Dermis blood vessel endothelial cell (primary cell): ENCODE results near the gene SPTAN1. TPM values are rescaled to one million over a fixed set of nuclear protein-coding genes. Genes with fewer than 3 reads are reported as not detected.
"Not testable (repeated sequence)": the region's sequence is repeated elsewhere in the genome, so short reads cannot be mapped to it uniquely, and the experiment has no call there.

ENCODE experiments used
- DNase-seq: peaks from one replicate; pipeline ENCODE4 v3.0.0; 2010
- total RNA-seq: library from RNA; depleted of rRNA; stranded (reverse); fragments of >200 nt; gene quantifications from 2 replicates; pipeline ENCODE4 v1.2.3, GENCODE V29; 2014

SPTAN1 gene
- 505 and 734 TPM in 2 replicates for total RNA-seq

DNA sequence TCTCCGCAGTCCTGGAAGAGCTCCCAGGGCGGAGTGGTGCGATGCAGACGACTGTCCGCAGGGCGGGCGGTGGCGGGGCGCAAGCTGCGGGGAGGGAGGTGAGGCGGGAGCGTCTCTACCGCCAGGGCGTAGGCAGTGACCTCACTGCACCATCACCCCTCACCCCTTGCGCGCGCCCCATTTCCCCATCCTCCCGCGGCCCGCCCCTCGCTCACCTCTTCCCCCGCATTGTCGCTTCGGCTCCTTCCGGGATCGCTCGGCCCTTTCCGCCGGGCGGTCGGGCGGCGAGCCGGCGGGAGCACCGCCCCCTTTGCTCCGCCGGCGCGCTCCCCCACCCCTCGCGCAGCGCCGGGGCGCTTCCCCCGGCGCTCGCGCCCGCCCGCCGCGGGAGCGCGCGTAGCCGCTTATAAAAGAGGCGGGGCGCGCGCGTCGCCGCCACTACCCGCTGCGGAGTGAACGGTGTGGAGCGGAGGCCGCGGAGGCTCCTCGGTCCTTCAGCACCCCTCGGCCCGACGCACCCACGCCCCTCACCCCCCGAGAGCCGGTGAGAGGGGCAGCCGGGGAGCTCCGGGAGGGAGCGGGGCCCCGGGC lies at the start of gene SPTAN1:
TSS of gene SPTAN1 (plus strand) at position 435 of the 591 bp plus-strand sequence. CDS start 14,154 bp downstream, outside the sequence.
- peak; percentile 90 for DNase-seq

DNA sequence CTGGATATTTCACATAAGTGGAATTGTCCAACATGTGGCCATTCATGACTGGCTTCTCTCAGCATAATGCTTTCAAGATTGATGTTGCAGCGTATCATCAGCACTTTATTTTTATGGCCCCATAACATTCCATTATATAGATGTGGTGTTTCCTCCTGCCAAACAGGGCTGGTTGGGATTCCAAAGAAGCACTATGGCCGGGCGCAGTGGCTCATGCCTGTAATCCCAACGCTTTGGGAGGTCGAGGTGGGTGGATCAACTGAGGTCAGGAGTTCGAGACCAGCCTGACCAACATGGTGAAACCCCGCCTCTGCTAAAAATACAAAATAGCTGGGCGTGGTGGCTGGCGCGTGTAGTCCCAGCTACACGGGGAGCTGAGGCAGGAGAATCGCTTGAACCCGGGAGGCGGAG lies 49.0 kb upstream of the SPTAN1 start:
- not testable (repeated sequence) for DNase-seq

DNA sequence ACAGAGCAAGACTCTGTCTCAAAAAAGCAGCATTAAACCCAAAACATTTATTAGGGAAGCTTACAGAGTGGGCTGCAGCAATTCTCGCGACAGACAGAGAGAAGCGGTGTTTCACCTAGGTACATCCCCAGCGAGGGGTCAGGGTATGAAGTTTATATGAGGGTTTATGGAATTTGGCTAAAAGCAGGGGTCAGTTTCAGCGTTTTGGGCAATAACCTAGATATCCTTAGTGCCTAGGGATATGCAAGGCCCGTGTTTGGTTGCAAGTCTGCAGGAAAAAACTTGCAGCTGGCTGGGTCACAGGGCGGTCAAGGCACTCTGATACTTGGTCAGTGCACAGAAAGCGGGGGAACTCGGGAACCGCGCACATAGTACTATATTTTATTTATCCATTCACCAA lies 48.5 kb upstream of the SPTAN1 start:
- peak; percentile 46 for DNase-seq

DNA sequence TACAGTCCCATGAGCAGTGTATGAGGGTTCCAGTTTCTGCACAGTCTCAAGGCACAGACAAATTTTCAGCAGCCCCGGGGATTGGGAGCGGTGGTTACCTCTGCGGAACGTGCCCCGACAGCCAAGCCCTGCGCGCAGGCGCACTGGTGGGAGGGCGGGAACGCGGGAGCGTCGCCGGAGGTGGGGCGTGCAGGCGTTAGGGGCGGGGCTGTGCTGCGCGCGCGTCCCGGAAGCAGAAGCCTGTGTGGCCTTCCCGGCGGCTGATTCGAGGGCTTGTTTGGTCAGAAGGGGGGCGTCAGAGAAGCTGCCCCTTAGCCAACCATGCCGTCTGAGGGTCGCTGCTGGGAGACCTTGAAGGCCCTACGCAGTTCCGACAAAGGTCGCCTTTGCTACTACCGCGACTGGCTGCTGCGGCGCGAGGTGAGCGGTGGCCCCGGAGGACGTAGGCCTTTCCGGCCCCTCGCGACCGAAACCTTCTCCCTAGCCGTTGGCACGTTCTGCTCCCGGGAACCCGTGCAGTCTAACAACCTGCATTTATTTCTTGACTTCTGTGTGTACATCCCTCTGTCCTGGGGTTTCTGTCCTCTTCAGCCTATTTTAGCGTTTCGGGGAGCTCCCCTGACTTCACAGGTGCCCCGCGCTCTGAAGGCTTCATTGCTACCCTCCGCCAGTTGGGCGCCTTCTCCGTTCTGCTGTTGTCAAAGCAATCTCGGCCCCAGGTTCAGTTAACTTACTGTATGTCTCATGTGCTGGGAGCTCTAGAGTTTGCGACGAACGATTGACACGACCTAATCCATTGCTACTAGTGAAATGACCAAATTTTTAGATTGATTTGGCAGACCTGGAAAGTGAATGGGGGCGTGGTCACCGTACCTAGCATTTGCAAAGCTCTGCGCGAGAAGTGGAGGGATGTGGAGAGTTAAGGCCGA lies 47.6 kb upstream of the SPTAN1 start, which contains the start of gene GLE1:
TSS of gene GLE1 (plus strand) at position 235 of the 929 bp plus-strand sequence. CDS start at position 322, 87 bp downstream.
- peak; percentile 96 for DNase-seq

DNA sequence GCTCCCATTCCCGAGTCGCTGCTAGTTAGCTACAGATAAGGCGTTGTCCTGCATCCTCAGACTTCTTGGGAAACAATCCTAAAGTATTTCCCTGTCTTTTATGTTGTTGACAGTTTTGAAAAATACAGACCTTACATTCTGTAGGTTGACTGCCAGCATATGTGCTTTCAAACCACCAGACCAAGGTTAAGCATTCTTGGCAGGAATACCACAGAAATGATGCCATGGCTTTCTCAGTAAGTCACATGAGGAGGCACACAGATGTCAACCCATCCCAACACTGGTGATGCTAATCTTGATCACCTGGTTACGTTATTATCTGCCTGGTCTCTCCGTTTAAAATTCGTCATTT lies 47.0 kb upstream of the SPTAN1 start:
- no peak for DNase-seq

DNA sequence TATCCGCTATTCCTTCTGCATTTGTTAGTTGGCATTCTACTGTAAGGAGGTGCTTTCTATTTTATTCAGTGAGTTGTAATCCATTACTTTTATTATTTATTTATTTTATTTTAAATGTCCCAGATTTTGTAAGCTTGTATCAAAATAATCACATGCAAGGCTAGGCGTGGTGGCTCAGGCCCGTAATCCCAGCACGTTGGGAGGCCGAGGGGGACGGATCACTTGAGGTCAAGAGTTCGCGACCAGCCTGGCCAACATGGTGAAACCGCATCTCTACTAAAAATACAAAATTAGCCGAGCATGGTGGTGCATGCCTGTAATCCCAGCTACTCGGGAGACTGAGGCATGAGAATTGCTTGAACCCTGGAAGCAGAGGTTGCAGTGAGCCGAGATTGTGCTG lies 46.5 kb upstream of the SPTAN1 start:
- not testable (repeated sequence) for DNase-seq

DNA sequence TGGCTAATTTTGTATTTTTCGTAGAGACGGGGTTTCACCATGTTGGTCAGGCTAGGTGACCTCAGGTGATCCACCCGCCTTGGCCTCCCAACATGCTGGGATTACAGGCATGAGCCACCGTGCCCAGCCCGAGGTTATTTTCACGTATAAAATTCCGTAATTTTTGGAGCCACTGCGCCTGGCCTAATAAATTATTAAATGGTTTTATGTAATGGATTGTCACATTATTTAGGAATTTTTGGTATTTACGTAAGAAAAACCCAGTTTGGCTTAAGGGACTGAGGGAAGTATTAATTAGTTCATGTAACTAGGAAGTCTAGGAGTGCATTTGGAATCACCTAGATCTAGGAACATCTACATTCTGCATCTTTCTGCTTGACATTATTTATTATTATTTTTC lies 39.6 kb upstream of the SPTAN1 start:
- DNase-seq = no peak

DNA sequence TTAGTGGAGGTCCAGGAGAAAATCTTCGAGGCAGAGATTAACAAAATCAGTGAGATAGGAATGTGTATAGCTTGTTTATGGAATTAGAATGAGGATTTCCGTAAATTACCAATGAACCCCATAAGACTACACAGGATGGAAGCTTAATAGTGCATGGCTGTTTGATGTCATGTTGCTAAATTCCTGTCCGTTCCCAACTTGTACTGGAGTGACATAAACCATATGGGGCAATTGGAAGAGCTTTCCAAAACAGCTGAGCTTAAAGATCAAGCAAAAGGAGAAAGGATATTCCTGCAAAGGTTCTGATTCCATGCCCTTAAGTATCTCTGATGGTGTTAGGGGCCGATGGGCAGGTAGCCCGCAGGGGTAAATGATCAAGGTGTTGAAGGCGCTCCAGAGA lies 30.4 kb upstream of the SPTAN1 start:
- DNase-seq = no peak

DNA sequence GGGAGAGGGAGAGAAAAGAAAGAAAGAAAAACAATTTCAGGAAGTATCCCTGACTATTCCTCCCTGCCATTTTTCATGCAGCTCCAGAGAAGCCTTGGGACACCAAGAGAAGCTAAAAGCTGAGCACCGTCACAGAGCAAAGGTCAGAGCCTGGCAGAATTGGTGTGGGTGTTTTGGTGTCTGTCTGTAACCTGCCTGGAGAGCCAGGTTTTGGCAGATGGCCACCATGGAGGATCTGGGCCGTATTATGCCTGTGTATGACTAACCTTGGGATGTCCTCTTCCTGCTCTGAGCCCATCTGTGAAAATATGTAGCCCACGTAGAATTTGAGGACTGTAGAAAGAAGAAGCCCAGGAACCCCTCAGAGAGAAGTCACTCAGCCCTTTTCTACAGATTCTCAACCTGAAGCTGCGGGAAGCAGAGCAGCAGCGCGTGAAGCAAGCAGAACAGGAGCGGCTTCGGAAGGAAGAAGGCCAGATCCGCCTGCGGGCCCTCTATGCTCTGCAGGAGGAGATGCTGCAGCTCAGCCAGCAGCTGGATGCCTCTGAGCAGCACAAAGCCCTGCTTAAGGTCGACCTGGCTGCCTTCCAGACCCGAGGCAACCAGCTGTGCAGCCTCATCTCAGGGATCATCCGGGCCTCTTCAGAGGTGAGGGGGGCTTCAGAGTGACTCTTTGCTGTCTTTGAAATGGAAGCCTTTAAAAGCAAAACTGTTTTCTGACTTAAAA lies 29.0 kb upstream of the SPTAN1 start:
- peak; percentile 63 for DNase-seq

DNA sequence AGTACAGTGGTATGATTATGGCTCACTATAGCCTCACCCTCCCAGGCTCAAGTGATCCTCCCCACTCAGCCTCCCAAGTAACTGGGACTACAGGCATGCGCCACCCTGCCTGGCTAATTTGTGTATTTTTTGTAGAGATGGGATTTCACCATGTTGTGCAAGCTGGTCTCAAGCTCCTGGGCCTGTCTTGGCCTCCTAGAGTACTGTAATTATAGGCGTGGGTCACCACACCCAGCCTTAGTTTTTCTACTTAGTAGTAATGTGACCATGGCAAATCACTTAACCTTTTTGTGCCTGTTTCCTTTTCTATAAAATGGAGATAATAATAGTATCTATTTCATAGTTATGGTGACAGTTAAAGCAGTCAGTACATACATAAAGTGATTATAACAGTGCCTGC lies 25.7 kb upstream of the SPTAN1 start:
- DNase-seq = no peak

DNA sequence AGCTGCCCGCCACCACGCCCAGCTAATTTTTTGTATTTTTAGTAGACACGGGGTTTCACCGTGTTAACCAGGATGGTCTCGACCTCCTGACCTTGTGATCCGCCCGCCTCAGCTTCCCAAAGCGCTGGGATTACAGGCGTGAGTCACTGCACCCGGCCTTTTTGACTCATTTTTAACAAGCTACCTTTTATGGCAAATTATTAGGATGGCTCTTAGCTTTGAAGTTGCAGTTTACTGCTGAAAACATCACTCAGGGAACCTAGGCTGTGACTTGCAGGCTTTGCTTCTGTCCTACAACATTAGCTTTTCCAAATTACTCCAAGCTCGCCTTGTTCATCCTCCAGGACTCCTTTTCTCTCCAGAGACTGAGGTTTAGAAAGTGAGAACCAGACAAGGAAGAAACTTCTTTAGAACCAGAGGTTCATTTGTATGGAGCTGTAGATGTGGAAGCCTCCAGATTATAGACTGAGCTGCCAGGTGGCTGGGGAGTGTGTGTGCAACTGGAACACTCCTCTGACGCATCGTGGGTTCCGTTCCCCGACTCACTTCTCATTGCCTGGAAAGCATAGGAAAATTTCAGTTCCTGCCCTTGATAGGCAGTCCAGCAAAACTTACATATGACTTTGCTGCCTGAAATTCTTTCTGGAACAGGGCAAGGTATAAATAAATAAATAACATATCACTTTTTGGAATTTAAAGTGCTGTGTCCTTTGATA lies 23.8 kb upstream of the SPTAN1 start:
- peak; percentile 89 for DNase-seq

DNA sequence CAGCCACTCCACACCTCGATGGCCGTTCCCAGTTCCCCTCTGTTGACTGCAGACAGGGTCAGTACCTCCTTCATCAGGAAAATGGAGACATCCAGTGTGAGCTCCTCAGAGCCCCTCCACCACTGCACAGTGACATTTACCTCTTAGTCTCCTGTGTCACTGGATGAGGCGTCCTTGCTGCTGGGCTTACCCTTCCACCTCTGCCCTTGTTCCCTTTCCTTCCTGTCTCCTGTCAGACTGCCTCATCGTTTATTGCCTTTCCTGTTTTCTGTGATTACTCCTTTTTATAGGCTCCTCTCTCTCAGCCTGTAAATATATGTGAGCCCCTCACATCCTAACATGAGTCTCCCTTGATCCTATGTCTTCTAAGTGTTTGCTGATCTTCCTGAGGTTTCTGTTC lies 23.2 kb upstream of the SPTAN1 start:
- DNase-seq = peak; percentile 32

DNA sequence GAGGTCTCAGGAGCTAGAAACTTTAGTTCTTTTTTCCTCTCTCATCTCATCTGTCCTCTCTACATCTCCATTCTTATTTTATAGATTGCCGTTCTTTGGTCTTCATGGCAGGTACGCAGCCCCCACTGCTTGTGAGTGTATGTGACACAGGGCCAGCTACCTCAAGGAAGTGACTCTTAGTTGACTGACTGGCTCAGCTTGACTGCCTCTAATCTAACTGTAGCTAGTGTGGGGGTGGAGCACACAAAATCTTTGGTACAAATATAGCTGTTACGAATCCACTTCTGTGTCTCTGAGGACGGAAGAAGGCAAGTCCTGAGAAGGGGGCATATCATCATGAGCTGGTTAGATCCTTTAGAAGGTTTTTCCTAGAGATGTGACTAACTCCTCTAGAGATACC lies 19.8 kb upstream of the SPTAN1 start:
- DNase-seq = no peak

DNA sequence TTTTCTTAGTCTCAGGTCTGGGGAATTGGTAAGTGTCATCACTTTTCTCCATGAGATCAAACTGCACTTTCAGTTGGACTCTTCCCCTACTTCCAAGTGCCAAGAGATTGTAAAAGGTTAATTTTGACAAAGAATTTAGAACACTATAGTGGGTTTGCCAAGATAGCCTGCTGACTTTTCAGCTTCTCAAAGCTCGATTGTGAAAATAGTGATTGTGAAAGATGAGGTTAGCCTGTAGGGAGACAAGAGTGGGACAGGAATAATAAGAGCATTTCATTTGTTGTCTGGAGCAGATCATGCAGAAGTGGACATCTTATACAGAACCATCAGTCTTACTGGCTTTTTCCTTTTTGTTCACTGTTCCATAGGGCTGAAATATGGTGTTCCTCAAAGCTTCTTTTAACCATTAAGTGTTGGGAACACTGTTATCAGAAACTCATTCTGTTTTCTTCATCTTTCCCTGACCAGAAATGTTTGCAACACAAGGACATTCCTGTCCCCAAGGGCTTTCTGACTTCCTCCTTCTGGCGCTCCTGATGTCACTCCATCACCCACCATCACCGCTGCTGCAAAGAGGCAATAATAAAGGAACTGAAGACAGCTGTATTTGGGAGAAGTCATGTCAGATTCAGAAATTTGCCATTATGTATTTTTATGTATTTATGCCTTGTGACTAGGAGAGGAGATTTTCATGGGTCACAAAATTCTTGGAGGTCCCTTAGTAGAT lies 11.6 kb upstream of the SPTAN1 start:
- DNase-seq = no peak

DNA sequence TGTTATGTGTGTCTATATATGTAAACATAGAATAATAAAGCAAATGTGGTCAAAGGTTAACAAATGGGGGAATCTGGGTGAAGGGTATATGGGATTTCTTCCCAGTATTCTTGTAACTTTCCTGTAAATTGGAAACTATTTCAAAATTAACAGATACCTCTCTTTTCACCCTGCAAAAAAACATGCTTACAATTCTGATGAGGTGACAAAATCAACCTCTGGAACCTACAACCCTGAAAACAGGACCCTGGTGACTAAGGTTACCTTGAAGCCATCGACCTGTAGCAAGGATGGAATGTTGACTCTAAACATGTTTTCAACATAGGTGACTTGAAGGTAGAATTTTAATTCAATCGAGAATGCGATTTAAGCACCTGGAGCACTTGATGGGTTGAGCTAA lies 5.9 kb upstream of the SPTAN1 start:
- DNase-seq = no peak

DNA sequence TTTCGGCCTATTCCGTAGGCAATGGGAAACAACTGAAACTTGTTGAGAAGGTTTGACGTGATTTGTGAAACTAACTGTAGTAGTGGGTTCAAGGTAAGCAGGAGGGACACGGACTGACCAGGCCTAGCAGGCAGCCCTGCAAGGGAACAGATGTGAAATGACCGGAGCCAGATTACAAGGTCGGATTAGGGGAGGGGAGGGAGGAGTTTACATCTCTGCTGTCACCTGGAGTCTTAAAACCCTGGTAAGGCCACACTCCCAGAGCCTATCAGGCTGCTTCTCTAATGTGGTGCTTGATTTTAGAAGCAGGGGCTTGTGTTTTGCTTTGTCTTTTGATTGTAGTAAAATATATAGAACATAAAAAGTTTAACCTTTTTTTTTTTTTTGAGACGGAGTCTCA lies 3.5 kb upstream of the SPTAN1 start:
- DNase-seq = no peak

DNA sequence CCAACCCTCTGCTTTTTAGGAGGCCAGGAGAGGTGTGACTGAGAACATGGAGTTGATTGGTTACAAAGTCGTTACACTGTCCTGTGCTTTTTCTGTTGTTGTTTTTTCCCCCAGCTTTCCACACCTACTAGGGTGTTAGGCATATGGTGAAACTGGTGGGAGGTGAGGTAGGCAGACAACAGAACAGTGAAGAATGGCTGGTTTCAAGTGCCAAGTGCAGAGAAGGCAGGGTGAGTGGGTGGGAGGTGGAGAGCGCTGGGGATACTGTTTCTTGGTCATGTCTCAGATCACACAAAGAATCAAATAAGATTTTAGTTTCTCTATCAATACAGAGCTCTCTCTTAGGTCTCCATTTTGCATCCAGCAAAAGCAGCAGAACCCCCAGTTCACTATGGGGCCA lies 2.2 kb upstream of the SPTAN1 start:
- DNase-seq = no peak

DNA sequence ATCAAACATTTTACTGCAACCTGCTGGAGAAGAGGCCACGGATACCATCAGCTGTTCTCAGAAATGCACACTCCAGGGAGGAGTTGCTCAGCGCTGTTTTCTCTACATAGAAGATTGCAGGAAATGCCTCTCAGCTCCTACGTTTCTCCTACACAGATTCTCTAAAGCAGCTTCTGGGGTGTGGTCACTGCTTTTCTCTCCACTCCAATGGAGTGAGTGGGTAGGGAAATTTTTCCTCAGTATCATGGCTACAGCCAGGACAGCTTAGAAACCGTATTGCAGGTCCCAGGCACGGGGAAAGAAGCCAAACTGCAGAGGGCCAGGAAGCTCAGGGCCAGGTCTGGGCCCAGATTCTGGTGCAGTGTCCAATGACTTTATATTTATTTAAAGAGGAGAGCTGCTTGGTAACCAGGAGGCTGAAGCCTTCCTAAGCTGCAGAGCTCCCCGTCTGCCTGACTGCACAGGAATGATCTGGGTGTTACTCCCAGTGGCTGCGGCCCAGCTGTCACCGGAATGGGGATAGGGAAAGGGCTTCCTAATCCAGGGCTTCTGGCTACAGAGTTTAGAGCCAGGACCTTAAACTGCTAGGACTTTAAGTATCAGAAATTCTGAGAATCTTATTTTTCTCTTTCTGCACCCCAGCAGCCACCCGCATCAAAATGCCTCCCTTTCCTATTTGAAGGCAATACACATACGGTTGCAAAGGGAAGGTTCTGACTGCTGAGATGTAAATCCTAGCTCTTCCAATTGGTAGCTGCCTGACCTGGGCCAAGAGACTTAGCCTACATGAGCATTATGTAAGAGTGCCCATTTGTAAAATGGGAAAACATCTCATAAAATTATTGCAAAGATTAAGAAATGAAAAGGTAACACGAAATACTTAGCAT lies 1.4 kb upstream of the SPTAN1 start:
- DNase-seq = peak; percentile 40

DNA sequence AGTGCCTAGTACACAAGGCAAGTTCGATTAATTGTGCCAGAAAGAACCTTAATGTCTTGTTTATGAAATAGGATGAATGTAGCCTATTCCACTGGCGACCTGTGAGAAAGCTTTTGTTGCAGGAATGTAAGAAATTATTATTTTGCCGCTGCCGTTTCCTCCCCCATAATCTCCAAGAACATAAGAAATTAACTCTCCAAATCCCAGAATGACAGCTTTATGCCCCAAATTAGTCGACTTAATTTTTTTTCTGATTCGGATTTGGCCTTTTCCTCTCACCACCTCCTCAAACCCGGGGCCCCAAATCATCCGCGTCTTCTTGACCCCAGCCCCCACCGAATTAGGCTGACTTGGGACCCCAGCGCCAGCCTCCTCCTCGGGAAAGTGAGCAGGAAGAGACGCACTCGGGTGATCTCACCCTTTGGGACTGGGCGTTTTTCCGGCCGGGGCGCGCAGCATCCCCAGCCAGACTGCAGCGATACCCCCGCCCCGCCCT lies 682 bp upstream of the SPTAN1 start:
- DNase-seq = peak; percentile 37

DNA sequence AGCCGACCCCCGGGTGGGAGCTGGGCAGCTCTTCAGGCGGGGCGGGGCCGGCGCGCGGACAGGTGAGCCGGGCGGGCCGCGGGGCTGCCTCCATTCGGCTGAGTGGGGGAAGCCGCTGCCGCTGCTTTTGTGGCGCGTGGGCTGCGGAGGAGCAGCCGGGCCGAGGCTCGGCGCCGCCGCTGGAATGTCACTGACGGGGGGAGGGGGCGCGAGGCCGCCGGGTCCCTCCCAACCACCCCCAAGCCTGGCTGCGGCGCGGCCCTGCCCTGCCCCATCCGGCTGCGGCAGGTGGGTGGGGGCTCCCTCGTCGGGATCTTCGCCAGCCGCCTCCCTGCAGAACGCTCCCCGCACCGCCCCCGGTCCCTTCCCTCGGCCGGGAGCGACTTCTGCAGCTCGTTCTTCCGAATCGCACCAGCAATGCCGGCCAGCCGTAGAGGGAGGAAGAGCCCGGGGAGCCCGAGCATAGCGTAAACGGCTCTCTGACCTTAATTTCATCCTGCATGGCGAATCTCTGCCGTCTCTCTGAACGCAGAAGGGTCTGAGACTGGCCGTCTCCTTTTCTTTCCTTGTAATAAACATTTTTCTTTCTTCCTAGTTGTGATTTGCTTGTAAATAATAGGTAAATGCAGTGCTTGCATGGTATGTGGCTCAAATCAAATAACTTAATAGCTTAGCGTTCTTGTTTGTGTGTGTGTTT lies 505 bp downstream of the SPTAN1 start:
- peak; percentile 46 for DNase-seq
